ENCODE measurements around the gene CIZ1.

The CIZ1 gene

DNA sequence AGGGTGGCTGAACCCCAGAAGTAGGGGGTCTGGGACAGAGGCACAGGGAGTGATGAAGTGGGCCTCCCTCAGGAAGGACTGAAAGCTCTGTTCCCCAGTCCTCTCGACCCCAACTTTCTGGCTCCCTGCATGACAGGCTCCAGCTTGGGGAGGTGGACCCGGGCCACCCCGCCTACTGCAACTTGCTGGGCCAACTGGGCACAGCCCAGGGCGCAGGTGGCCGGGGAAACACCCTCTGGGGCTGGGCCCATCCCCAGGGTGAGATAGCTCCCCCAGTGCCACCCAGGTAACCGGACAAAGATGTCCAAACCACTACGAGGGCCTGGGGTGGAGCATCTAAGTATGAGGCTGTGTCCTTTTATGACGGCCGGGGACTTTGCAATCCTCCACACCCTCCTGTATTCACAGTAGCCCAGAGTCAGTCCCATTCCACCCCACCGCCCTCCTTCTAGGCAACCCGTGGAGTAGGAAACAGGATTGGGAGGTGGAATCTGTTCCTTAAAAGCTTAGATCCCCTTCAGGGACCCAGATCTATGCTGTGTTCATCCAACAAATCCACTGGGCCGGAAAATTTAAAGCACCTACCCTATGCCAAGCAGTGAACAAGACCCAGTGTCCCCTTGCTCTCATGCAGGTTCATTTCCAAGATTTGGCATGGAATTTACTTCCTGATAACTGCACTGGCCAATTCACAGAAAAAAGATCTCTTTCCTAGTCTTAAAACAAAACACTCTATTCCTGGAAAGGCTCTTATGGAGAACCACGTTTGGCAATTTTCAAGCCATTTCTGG lies 31.7 kb upstream of the CIZ1 start:
- Histone ChIP-seq H3K4me2 (no peak overlapping the region), H4K20me1 (no peaks in the 10 kb centered on the region), H3K4me3 (no peak overlapping the region), H3K4me1 (peaks cover 14% of the 10 kb centered on the region), H3K36me3 (peaks cover 12% of the 10 kb centered on the region), H3K9ac (no peak overlapping the region), H3K27ac (no peak overlapping the region), H3K27me3 (no peaks in the 10 kb centered on the region), H3K9me3 (no peaks in the 10 kb centered on the region)
- no peak for TF ChIP-seq Cebpa-rat (IDR thresholded peaks at IDR 0.05)

DNA sequence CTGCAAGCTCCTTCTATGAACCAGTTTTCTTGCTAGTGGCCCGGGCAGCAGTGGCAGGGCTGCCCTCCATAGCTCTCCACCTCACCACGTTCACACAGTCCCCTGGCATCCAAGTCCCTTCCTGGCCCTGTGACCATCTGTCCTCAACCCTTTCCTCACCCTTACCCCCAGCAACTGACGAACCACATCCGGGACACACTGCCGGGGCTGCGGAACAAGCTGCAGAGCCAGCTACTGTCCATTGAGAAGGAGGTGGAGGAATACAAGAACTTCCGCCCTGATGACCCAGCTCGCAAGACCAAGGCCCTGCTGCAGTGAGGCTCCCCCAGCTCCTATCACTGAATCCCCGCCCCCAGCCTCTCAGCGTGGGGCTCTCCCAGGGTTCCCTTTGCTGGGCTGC lies 30.7 kb upstream of the CIZ1 start:
- no peak for TF ChIP-seq Cebpa-rat (IDR thresholded peaks at IDR 0.05)
- no peak overlapping the region for H3K4me2 ChIP-seq
- H3K9me3 ChIP-seq: no peaks in the 10 kb centered on the region
- no peak overlapping the region for H3K4me3 ChIP-seq
- peaks cover 12% of the 10 kb centered on the region for H3K36me3 ChIP-seq
- peaks cover 19% of the 10 kb centered on the region for H3K4me1 ChIP-seq
- H4K20me1 ChIP-seq: no peaks in the 10 kb centered on the region
- H3K27ac ChIP-seq: no peak overlapping the region
- H3K27me3 ChIP-seq: no peaks in the 10 kb centered on the region
- H3K9ac ChIP-seq: no peak overlapping the region

DNA sequence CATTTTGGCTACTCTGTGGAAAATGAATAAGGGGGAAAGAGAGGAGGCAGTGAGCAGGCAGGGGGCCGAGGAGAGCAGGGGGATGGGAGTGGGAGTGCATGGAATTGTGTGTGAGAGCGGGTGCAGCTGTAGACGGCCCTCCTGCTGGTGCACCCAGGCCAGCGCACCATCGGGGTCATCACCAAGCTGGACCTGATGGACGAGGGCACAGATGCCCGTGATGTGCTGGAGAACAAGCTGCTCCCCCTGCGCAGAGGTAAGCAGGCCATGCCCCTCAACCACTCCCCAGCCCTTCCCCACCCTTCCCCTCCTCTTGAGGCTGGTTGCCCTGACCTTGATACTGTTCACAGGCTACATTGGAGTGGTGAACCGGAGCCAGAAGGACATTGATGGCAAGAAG lies 28.5 kb upstream of the CIZ1 start:
- H3K27ac ChIP-seq: no peak overlapping the region
- H3K9me3 ChIP-seq: no peaks in the 10 kb centered on the region
- H3K4me1 ChIP-seq: peaks cover 27% of the 10 kb centered on the region
- H3K9ac ChIP-seq: no peak overlapping the region
- no peaks in the 10 kb centered on the region for H3K27me3 ChIP-seq
- H3K36me3 ChIP-seq: peaks cover 12% of the 10 kb centered on the region
- H3K4me3 ChIP-seq: no peak overlapping the region
- H4K20me1 ChIP-seq: no peaks in the 10 kb centered on the region
- no peak overlapping the region for H3K4me2 ChIP-seq
- no peak for TF ChIP-seq Cebpa-rat (IDR thresholded peaks at IDR 0.05)

DNA sequence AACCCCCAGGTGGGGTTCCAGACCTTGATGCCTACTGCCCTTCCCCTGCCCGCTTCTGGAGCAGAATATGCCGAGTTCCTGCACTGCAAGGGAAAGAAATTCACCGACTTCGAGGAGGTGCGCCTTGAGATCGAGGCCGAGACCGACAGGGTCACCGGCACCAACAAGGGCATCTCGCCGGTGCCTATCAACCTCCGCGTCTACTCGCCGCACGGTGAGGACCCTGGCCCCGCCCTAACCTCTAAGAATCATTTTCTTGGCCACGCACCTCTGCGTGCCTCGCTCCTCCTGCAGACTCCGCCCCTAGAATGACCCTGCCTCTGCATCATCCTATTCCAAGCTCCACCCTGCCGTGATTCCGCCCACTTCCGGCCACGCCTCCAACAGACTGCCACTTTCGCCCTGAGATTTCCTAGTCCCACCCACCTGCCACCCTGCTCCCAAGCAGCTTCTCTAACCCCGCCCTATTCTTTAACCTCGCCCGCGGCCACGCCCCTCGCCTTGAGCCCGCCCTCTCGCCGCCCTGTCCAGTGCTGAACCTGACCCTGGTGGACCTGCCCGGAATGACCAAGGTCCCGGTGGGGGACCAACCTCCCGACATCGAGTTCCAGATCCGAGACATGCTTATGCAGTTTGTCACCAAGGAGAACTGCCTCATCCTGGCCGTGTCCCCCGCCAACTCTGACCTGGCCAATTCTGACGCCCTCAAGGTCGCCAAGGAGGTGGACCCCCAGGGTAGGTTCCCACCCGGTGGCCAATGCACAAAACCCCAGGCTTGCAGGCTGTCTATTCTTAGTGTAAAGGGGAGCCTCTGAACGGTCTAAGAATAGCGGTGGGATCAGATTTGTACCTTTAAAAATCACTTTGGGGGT lies 27.4 kb upstream of the CIZ1 start:
- Histone ChIP-seq H4K20me1 (no peaks in the 10 kb centered on the region), H3K27ac (peak overlapping the region; percentile 48; the same call in 1 of the 2 replicates), H3K4me2 (peak overlapping the region; percentile 86), H3K27me3 (no peaks in the 10 kb centered on the region), H3K4me1 (peaks cover 38% of the 10 kb centered on the region), H3K4me3 (peak overlapping the region; percentile 60), H3K36me3 (peaks cover 12% of the 10 kb centered on the region), H3K9ac (peak overlapping the region; percentile 49; the same call in 1 of the 2 replicates), H3K9me3 (no peaks in the 10 kb centered on the region)
- TF ChIP-seq Cebpa-rat (IDR thresholded peaks at IDR 0.05): no peak

DNA sequence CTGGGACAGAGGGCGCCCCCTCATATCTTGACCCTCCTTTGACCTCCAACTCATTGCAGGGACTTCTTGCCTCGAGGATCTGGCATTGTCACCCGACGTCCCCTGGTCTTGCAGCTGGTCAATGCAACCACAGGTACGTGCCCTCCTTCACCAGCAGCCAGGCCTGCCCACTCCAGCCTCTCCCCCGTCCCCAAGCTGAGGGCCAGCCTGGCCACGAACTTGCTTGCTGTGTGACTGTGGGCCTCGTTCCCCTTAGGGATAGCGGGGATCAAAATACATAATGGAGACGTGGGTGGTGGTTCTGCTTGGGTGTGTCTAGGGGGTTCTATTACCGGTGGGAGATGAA lies 26.8 kb upstream of the CIZ1 start:
- H3K4me2 ChIP-seq: peak overlapping the region; percentile 86
- no peak for TF ChIP-seq Cebpa-rat (IDR thresholded peaks at IDR 0.05)
- H4K20me1 ChIP-seq: no peaks in the 10 kb centered on the region
- H3K4me3 ChIP-seq: peak overlapping the region; percentile 60
- peak overlapping the region; percentile 49; the same call in 1 of the 2 replicates for H3K9ac ChIP-seq
- peaks cover 12% of the 10 kb centered on the region for H3K36me3 ChIP-seq
- peaks cover 43% of the 10 kb centered on the region for H3K4me1 ChIP-seq
- no peaks in the 10 kb centered on the region for H3K27me3 ChIP-seq
- no peaks in the 10 kb centered on the region for H3K9me3 ChIP-seq
- peak overlapping the region; percentile 48; the same call in 1 of the 2 replicates for H3K27ac ChIP-seq

DNA sequence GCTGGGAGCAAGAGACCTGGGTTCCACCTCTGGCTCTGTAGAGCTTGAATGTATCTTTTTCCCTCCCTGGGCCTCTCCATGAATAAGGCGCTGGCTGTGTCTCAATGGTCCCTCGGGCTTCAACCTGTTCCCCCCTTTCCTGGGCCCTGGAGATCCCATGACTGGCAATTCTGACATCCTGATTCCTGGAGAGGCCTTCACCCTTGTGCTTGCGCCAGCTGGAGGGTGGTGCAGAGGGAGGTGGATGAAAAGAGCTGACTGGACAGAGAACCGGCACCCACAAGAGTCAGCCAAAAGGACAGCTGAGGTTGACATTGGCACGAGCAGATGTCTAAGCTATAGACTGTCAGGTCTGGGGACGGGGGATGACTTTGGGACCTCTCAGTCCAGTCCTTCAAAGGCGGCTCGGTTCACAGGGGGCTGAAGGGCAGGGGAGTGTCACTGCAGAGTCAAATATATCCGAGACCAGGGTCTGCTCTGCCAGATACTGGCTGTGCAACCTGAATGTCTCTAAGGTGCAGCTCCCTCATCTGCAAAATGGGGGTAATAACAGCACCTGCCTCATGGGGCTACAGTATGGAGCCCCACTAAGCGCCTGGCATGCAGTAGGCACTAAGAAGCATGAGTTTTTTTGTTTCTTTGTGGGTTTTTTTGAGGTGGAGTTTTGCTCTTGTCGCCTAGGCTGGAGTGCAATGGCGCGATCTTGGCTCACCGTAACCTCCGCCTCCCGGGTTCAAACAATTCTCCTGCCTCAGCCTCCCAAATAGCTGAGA lies 25.6 kb upstream of the CIZ1 start:
- Histone ChIP-seq H3K9me3 (no peaks in the 10 kb centered on the region), H3K4me1 (peaks cover 55% of the 10 kb centered on the region), H3K4me3 (no peak overlapping the region), H4K20me1 (no peaks in the 10 kb centered on the region), H3K4me2 (no peak overlapping the region), H3K36me3 (peaks cover 1% of the 10 kb centered on the region), H3K9ac (no peak overlapping the region), H3K27ac (no peak overlapping the region), H3K27me3 (no peaks in the 10 kb centered on the region)
- TF ChIP-seq Cebpa-rat (IDR thresholded peaks at IDR 0.05): no peak

DNA sequence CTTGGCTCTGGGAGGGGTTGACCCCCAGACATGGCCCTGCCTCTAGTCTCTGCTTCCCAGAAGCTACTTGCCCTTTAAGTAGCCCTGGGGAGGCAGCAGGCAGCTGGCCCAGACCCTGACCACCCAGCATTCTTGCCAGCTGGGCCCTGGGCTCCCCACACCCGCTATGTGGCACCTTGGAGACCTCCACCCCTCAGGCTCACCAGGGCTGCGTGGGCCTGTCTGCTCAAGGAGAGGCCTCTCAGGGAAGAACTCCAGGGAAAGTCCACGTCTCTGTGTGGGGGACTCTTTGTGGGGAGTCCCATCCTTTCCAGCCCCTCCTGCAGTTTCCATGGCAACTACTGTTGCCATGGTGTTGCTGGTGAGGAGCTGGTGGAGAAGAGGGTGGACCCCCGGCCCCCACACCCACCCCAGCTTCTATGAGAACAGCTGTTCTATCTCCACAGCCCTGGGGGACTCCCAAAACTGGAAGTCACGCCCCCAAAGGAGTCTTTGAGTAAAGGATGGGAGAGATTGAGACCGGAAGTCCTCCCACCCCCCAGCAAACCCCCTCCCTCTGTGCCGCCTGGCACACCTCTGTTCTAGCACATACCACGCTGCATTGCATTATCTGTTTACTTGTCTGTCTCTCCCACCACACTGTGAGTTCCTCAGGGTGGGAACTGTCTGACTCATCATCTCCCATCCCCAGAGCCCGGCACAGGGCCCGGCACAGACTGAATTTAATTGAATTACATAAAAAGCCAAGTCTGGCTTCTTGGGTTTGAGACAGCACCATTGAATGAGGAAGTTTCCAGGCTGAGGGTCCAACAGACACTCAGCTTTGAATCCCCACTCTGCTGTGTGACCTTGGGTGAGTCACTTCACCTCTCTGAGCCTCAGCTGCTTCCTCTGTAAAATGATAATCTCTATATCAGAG lies 24.4 kb upstream of the CIZ1 start:
- no peaks in the 10 kb centered on the region for H3K36me3 ChIP-seq
- no peak for TF ChIP-seq Cebpa-rat (IDR thresholded peaks at IDR 0.05)
- no peak overlapping the region for H3K4me3 ChIP-seq
- H4K20me1 ChIP-seq: no peaks in the 10 kb centered on the region
- no peaks in the 10 kb centered on the region for H3K9me3 ChIP-seq
- peaks cover 62% of the 10 kb centered on the region for H3K4me1 ChIP-seq
- H3K4me2 ChIP-seq: 0 out of 2 replicates have a peak overlapping the region, but pooled peaks have one; percentile 80
- no peak overlapping the region for H3K9ac ChIP-seq
- H3K27me3 ChIP-seq: no peaks in the 10 kb centered on the region
- peak overlapping the region; percentile 31 for H3K27ac ChIP-seq

DNA sequence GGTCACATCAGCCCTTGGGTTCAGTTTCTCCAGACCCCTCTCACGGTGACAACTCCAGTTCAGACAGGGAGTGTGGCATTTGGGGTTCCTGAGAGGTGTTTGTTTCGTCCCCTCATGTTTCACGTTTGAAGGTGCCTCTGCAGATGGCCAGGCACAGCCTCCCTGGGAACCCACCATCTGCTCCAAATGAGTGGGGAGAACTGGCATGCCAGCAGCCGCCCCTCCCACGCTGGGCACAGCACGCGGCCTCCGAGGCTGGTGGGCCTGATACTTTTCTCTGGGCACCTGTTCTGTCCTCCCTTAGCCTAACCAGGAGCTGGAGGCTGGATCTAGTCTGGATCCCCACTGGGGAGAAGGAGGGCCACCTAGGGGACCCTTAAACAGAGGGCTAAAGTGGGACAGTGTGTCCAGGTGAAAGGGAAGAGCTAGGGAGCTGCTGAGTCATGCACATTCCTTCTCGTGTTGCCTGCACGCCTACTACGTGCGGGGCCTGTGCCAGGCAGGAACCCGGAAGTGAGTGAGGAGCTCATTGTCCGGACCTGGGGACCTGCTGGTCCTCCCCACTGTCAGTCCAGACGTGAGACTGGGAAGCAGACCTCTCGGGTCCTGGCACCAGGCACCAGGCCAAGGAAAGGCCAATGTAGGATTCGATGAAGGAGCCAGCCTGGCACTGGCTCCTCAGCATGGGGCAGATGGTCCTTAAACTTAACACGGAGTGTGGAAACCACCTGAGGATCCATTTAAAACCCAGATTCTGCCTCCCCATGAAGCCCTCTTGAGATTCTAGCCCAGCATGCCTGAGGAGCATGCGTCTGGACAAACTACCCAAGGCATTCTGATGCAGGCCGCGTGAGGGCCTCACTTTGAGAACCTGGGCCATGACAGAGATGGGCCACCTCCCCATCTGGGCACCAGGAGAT lies 23.5 kb upstream of the CIZ1 start:
- Histone ChIP-seq H3K27me3 (no peaks in the 10 kb centered on the region), H3K9ac (no peak overlapping the region), H3K27ac (peak overlapping the region; percentile 31), H3K36me3 (no peaks in the 10 kb centered on the region), H4K20me1 (no peaks in the 10 kb centered on the region), H3K4me2 (peak overlapping the region; percentile 80), H3K4me3 (no peak overlapping the region), H3K9me3 (no peaks in the 10 kb centered on the region), H3K4me1 (peaks cover 64% of the 10 kb centered on the region)
- TF ChIP-seq Cebpa-rat (IDR thresholded peaks at IDR 0.05): no peak
